GM12801 (cell line): ENCODE measurements around the gene TLR2.

Experiments
- CTCF ChIP-seq: IDR thresholded peaks from one replicate; pipeline ENCODE4 v1.5.1; 2011; ENCODE audit warnings: control low read depth; ENCODE audit not compliant: insufficient read length; ENCODE audit errors: extremely low read depth

TLR2 gene

GRCh38 chr4:153724606-153725005 is 40.5 kb downstream of the TLR2 start:
- no peak for TF ChIP-seq CTCF

GRCh38 chr4:153725136-153725830 is 41.2 kb downstream of the TLR2 start:
- no peak for TF ChIP-seq CTCF

GRCh38 chr4:153725831-153726154 is 41.7 kb downstream of the TLR2 start:
- TF ChIP-seq CTCF, result no peak

- no peak for TF ChIP-seq CTCF
Measured at GRCh38 chr4:153728151-153728550, 44.1 kb downstream of the TLR2 start.

- no peak for TF ChIP-seq CTCF
Measured at GRCh38 chr4:153728660-153729059, 44.6 kb downstream of the TLR2 start.

GRCh38 chr4:153729895-153730294 is 45.8 kb downstream of the TLR2 start:
- no peak for TF ChIP-seq CTCF

GRCh38 chr4:153731239-153731638 is 47.2 kb downstream of the TLR2 start:
- no peak for TF ChIP-seq CTCF
